H1 (cell line): ENCODE measurements around the gene MAP3K14. TPM values are rescaled to one million over a fixed set of nuclear protein-coding genes. Genes with fewer than 3 reads are reported as not detected.

ENCODE experiments used
- CTCF ChIA-PET: fragments of 300-600 bp; sonication (Branson Sonifier 250); formaldehyde crosslinking; loops from one replicate; lab custom pipeline; 2021; ENCODE audit not compliant: partially characterized antibody; lab: Charles Lee
- POLR2A ChIA-PET: fragments of 300-600 bp; sonication (Branson Sonifier 250); formaldehyde crosslinking; loops from one replicate; lab custom pipeline; 2021; ENCODE audit warnings: inconsistent platforms; ENCODE audit not compliant: partially characterized antibody; lab: Charles Lee
- DNase-seq, 2 experiments: peaks; one replicate each; pipeline versions ENCODE4 v3.0.0 to v3.0.0-alpha.2; 2010 to 2022; ENCODE audit warnings: low spot score in 2 of 2, low read depth in 1 of 2, mixed read lengths in 1 of 2
- FAIRE-seq: peaks from 2 replicates; lab custom pipeline; 2011; peaks lifted over from hg19 to GRCh38; lab: Jason Lieb, UNC
- H2AFZ ChIP-seq: 2 replicates; pipeline ENCODE4 v1.8.1; 2012; ENCODE audit warnings: low read length, inconsistent platforms
- H2AK5ac ChIP-seq: 2 replicates; pipeline ENCODE4 v1.6.1; 2013; ENCODE audit warnings: low read depth, low read length
- H2BK120ac ChIP-seq: replicated peaks from 2 replicates; pipeline ENCODE3; 2013; ENCODE audit warnings: low read depth, low read length, inconsistent platforms
- H2BK12ac ChIP-seq: 2 replicates; pipeline ENCODE4 v1.6.1; 2013; ENCODE audit warnings: low read depth, low read length
- H2BK15ac ChIP-seq: 2 replicates; pipeline ENCODE4 v1.6.1; 2013; ENCODE audit warnings: low read length
- H2BK20ac ChIP-seq: 2 replicates; pipeline ENCODE4 v1.6.1; 2013; ENCODE audit warnings: low read length
- H2BK5ac ChIP-seq: 2 replicates; pipeline ENCODE4 v1.6.1; 2013; ENCODE audit warnings: low read depth, low read length
- H3K14ac ChIP-seq: 2 replicates; pipeline ENCODE4 v1.6.1; 2013; ENCODE audit warnings: inconsistent platforms; ENCODE audit not compliant: insufficient read length
- H3K18ac ChIP-seq: 2 replicates; pipeline ENCODE4 v1.6.1; 2013; ENCODE audit warnings: low read length; ENCODE audit errors: extremely low read depth
- H3K23ac ChIP-seq: 2 replicates; pipeline ENCODE4 v1.6.1; 2013; ENCODE audit warnings: inconsistent platforms; ENCODE audit not compliant: insufficient read length
- H3K23me2 ChIP-seq: 2 replicates; pipeline ENCODE4 v1.6.1; 2013; ENCODE audit warnings: low read depth, low read length
- H3K27ac ChIP-seq: 2 replicates; pipeline ENCODE4 v1.6.1; 2011; ENCODE audit warnings: low read depth, low read length, inconsistent platforms
- H3K27me3 ChIP-seq, 4 experiments: replicated peaks in 1 of 4; 1 replicate in 1 of 4; 2 replicates in 3 of 4; pipeline versions ENCODE4 v1.6.1 to v1.8.1; 2011 to 2013; ENCODE audit warnings: low read length in 3 of 4, mild to moderate bottlenecking in 3 of 4, inconsistent platforms in 2 of 4, mixed read lengths in 2 of 4, moderate library complexity in 1 of 4; ENCODE audit not compliant: control insufficient read depth in 3 of 4, insufficient read depth in 3 of 4; ENCODE audit errors: extremely low read depth in 1 of 4
- H3K36me3 ChIP-seq, 4 experiments: 2 replicates each; pipeline versions ENCODE4 v1.6.1 to v1.8.1; 2011 to 2013; ENCODE audit warnings: mild to moderate bottlenecking in 4 of 4, low read length in 3 of 4, moderate library complexity in 2 of 4, control low read depth in 1 of 4, inconsistent platforms in 1 of 4; ENCODE audit not compliant: insufficient read depth in 4 of 4, control insufficient read depth in 2 of 4
- H3K4ac ChIP-seq: replicated peaks from 2 replicates; pipeline ENCODE3; 2013; ENCODE audit warnings: low read length, low read depth, mixed read lengths, inconsistent platforms; ENCODE audit not compliant: insufficient read length
- H3K4me1 ChIP-seq, 4 experiments: replicated peaks in 1 of 4; 1 replicate in 1 of 4; 2 replicates in 3 of 4; pipeline versions ENCODE4 v1.6.1 to v1.8.1; 2011 to 2013; ENCODE audit warnings: low read length in 3 of 4, inconsistent platforms in 2 of 4, mixed read lengths in 1 of 4; ENCODE audit not compliant: insufficient read depth in 4 of 4, control insufficient read depth in 3 of 4
- H3K4me2 ChIP-seq, 2 experiments: 2 replicates each; pipeline versions ENCODE4 v1.6.1 to v1.8.1; 2011 to 2013; ENCODE audit warnings: low read depth in 2 of 2, low read length in 2 of 2, control low read depth in 1 of 2, inconsistent platforms in 1 of 2, mild to moderate bottlenecking in 1 of 2; ENCODE audit not compliant: insufficient read depth in 1 of 2
- H3K4me3 ChIP-seq, 4 experiments: fragments of 200-600, 300-600 bp in 1 of 4; sonication (generic), shearing (Covaris generic), sonication (Bioruptor Twin) in 1 of 4; 2 replicates each; pipeline versions ENCODE4 v1.5.1 to v1.8.1; 2011 to 2016; ENCODE audit warnings: low read length in 4 of 4, low read depth in 3 of 4, control low read depth in 2 of 4, inconsistent platforms in 2 of 4, mild to moderate bottlenecking in 2 of 4, mixed read lengths in 1 of 4, moderate library complexity in 1 of 4; ENCODE audit not compliant: insufficient read depth in 2 of 4; ENCODE audit errors: extremely low read depth in 1 of 4
- H3K56ac ChIP-seq: replicated peaks from 2 replicates; pipeline ENCODE3; 2013; ENCODE audit warnings: low read depth, mild to moderate bottlenecking, mixed read lengths, low read length, inconsistent platforms; ENCODE audit not compliant: insufficient read length
- H3K79me1 ChIP-seq: 2 replicates; pipeline ENCODE4 v1.6.1; 2013; ENCODE audit warnings: low read depth, low read length, control low read depth
- H3K79me2 ChIP-seq, 2 experiments: 2 replicates each; pipeline versions ENCODE4 v1.6.1 to v1.8.1; 2012 to 2013; ENCODE audit warnings: low read length in 2 of 2, mild to moderate bottlenecking in 2 of 2, inconsistent platforms in 1 of 2; ENCODE audit not compliant: insufficient read depth in 2 of 2, control insufficient read depth in 1 of 2
- H3K9ac ChIP-seq, 4 experiments: replicated peaks in 1 of 4; 1 replicate in 1 of 4; 2 replicates in 3 of 4; pipeline versions ENCODE4 v1.6.1 to v1.8.1; 2011 to 2013; ENCODE audit warnings: low read depth in 3 of 4, low read length in 3 of 4, control low read depth in 2 of 4, mild to moderate bottlenecking in 2 of 4, moderate library complexity in 2 of 4, inconsistent platforms in 1 of 4; ENCODE audit errors: extremely low read depth in 1 of 4
- H3K9me3 ChIP-seq, 2 experiments: 2 replicates each; pipeline versions ENCODE4 v1.6.1 to v1.8.1; 2012 to 2013; ENCODE audit warnings: mild to moderate bottlenecking in 2 of 2, moderate library complexity in 2 of 2, control low read depth in 1 of 2, inconsistent platforms in 1 of 2, low read depth in 1 of 2, low read length in 1 of 2, mixed read lengths in 1 of 2; ENCODE audit not compliant: insufficient read depth in 2 of 2
- H4K20me1 ChIP-seq, 2 experiments: replicated peaks in 1 of 2; 2 replicates each; pipeline versions ENCODE3 to v1.8.1; 2011 to 2013; ENCODE audit warnings: inconsistent platforms in 2 of 2, low read length in 2 of 2, mild to moderate bottlenecking in 1 of 2; ENCODE audit not compliant: insufficient read depth in 2 of 2, control insufficient read depth in 1 of 2
- H4K5ac ChIP-seq: 2 replicates; pipeline ENCODE4 v1.6.1; 2013; ENCODE audit warnings: low read length, low read depth, mixed read lengths, inconsistent platforms; ENCODE audit not compliant: insufficient read length
- H4K8ac ChIP-seq: 2 replicates; pipeline ENCODE4 v1.8.0; 2013; ENCODE audit warnings: mild to moderate bottlenecking, moderate library complexity, low read length, inconsistent platforms; ENCODE audit not compliant: insufficient read depth; ENCODE audit errors: extremely low read depth
- H4K91ac ChIP-seq: replicated peaks from 2 replicates; pipeline ENCODE3; 2013; ENCODE audit warnings: low read length, mixed read lengths, inconsistent platforms; ENCODE audit not compliant: insufficient read length
- BACH1 ChIP-seq: IDR thresholded peaks from 2 replicates; pipeline ENCODE4 v1.6.1; 2012; ENCODE audit warnings: low read length, improper control_type of control experiment
- BRCA1 ChIP-seq: IDR thresholded peaks from 2 replicates; pipeline ENCODE4 v1.6.1; 2012; ENCODE audit warnings: low read depth, low read length, improper control_type of control experiment
- CBX8 ChIP-seq: fragments of 300-800, 300-1000 bp; sonication (generic); IDR thresholded peaks from 2 replicates; pipeline ENCODE4 v1.7.1; 2016; ENCODE audit warnings: low read depth, low read length, borderline replicate concordance
- EZH2 ChIP-seq: fragments of 200-600 bp; sonication (generic); IDR thresholded peaks from 2 replicates; pipeline ENCODE4 v1.7.1; 2012; ENCODE audit warnings: low read depth, mild to moderate bottlenecking, moderate library complexity, low read length, inconsistent platforms; ENCODE audit not compliant: severe bottlenecking
- FOSL1 ChIP-seq: IDR thresholded peaks from 2 replicates; pipeline ENCODE4 v1.6.1; 2011; ENCODE audit warnings: mild to moderate bottlenecking, low read depth, low read length, moderate library complexity; ENCODE audit not compliant: insufficient read depth
- NANOG ChIP-seq: IDR thresholded peaks from 2 replicates; pipeline ENCODE4 v1.6.1; 2011; ENCODE audit warnings: low read length, low read depth, mild to moderate bottlenecking, inconsistent platforms; ENCODE audit not compliant: insufficient read depth, poor library complexity, severe bottlenecking
- NRF1 ChIP-seq: IDR thresholded peaks from 2 replicates; pipeline ENCODE4 v1.6.1; 2011; ENCODE audit warnings: mild to moderate bottlenecking, low read depth, low read length, improper control_type of control experiment
- RNF2 ChIP-seq: fragments of 200-900, 300-1000 bp; sonication (generic); IDR thresholded peaks from 2 replicates; pipeline ENCODE4 v1.7.1; 2016; ENCODE audit warnings: borderline replicate concordance, low read depth, mild to moderate bottlenecking, antibody characterized with exemption, low read length; ENCODE audit not compliant: poor library complexity, severe bottlenecking; ENCODE audit errors: missing control alignments
- SRF ChIP-seq: IDR thresholded peaks from 2 replicates; pipeline ENCODE4 v1.6.1; 2011; ENCODE audit warnings: mild to moderate bottlenecking, low read depth, low read length, moderate library complexity
- TAF1 ChIP-seq: IDR thresholded peaks from 2 replicates; pipeline ENCODE4 v1.6.1; 2011; ENCODE audit warnings: mild to moderate bottlenecking, low read depth, low read length
- TAF7 ChIP-seq: optimal IDR thresholded peaks from 2 replicates; pipeline ENCODE3; 2011; ENCODE audit warnings: low read depth, mild to moderate bottlenecking, inconsistent platforms, low read length, moderate library complexity, borderline replicate concordance
- ZNF274 ChIP-seq: IDR thresholded peaks from 2 replicates; pipeline ENCODE4 v1.7.0; 2012; ENCODE audit warnings: low read length, borderline replicate concordance; ENCODE audit errors: extremely low read depth
- WGBS, 2 experiments: shearing (Covaris generic) in 1 of 2; methylation state at CpG; one replicate each; pipeline versions ENCODE4 v1.1.6 to v1.1.7; 2013 to 2015; ENCODE audit warnings: low lambda C conversion rate in 2 of 2, mixed read lengths in 2 of 2, inconsistent platforms in 1 of 2, low coverage in 1 of 2, missing lambda C conversion rate in 1 of 2; ENCODE audit not compliant: insufficient replicate concordance in 2 of 2, insufficient coverage in 1 of 2, insufficient read length in 1 of 2; ENCODE audit errors: extremely low coverage in 1 of 2, missing lambda C conversion rate in 1 of 2; 5-methylcytosine and 5-hydroxymethylcytosine counted together
- polyA plus RNA-seq, 7 experiments: library from polyadenylated mRNA; depleted of rRNA in 3 of 7; stranded (reverse) in 5 of 7; unstranded in 2 of 7; fragments of >200 nt in 5 of 7; fragments of 200-250 nt in 2 of 7; gene quantifications; 1 replicate in 5 of 7; 2 replicates in 1 of 7; 4 replicates in 1 of 7; pipeline versions ENCODE4 v1.2.1 to v1.2.3, GENCODE V29; 2011 to 2013; ENCODE audit warnings: missing spikeins in 2 of 7, mixed read lengths in 2 of 7
- total RNA-seq: library from RNA; stranded (reverse); fragmentation: NEBNext Ultra II Directional; extraction: Animal tissue kit (Norgen Biotek cat#: 25700); gene quantifications from 2 replicates; pipeline ENCODE4 v1.2.1, GENCODE V29; 2021
- TF ChIP-seq, protein P1 (sequence below): IDR thresholded peaks from 2 replicates; pipeline ENCODE4 v1.6.1; 2011; ENCODE audit warnings: low read depth, mild to moderate bottlenecking, low read length; ENCODE audit not compliant: insufficient read depth

MAP3K14 gene
- total and polyA plus RNA-seq, 2 of the 8 experiments (the other 6 are each of a cell fraction or from before 2014, with no cell fraction given), result 5.2 to 6.1 TPM

DNA sequence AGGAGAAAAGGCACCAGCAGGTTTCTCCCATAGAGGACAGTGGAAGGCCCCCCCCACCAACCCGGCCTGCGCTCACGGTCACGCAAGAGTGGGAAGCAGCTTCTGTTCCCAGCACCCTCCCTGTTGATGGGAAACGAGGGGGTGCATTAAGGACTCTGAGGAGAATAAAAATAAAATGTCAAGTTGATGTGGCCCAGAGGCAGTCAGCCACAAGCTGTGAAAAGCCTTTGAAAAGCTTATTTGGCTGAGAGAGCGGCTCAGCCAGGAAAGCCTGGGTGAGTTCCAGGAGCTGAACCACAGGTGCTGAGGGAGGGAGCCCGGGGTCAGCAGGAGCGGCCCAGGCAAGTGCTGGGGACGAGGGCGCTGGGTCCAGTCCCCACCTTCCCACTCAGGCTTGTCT, 28.0 kb downstream of the MAP3K14 start:
- peaks cover 7% of the 10 kb centered on the region for H3K79me1 ChIP-seq
- ChIA-PET POLR2A (interaction anchor here (1.2 kb wide), 2 partner anchors 24 to 128 kb away, joined by 3 to 4 read pairs; partner anchors contain the start of gene HEXIM2), CTCF (interaction anchor here (0.6 to 29.1 kb wide), 4 partner anchors 15 to 101 kb away, joined by 3 to 579 read pairs (median 50); no protein-coding TSS in a partner anchor)
- H2BK15ac ChIP-seq, result no peak overlapping the region
- DNase-seq (no peak), FAIRE-seq (no peak)
- no peak overlapping the region for H4K91ac ChIP-seq
- H3K56ac ChIP-seq, result no peak overlapping the region
- H3K27ac ChIP-seq, result no peak overlapping the region
- H3K14ac ChIP-seq, result no peak overlapping the region
- no peak overlapping the region for H2BK120ac ChIP-seq
- H2AK5ac ChIP-seq, result no peak overlapping the region
- no peak overlapping the region for H3K4ac ChIP-seq
- H2BK5ac ChIP-seq, result no peak overlapping the region
- H3K4me2 ChIP-seq, result no peak overlapping the region
- H3K9ac ChIP-seq, result no peak overlapping the region
- H4K8ac ChIP-seq, result no peak overlapping the region
- 92% methylated on average over 10 of the region's 10 CpGs; no CpG with 5 or more reads in 1 of the 2 experiments for WGBS, 2 experiments
- no peaks in the 10 kb centered on the region for H3K23me2 ChIP-seq
- peaks cover 3 to 4% of the 10 kb centered on the region in 2 experiments for H4K20me1 ChIP-seq
- peaks cover 0 to 7% (median 5%) of the 10 kb centered on the region in 4 experiments; a peak in 2 of 8 replicates for H3K36me3 ChIP-seq
- no peak overlapping the region for H4K5ac ChIP-seq
- H2BK20ac ChIP-seq, result no peak overlapping the region
- peaks cover 0 to 5% (median 0%) of the 10 kb centered on the region in 4 experiments; a peak in 1 of 7 replicates for H3K4me1 ChIP-seq
- H3K27me3 ChIP-seq, result no peaks in the 10 kb centered on the region
- no peak overlapping the region for H3K18ac ChIP-seq
- H3K23ac ChIP-seq, result no peak overlapping the region
- H3K79me2 ChIP-seq, result no peaks in the 10 kb centered on the region
- H3K9me3 ChIP-seq, result no peaks in the 10 kb centered on the region
- no peak overlapping the region for H3K4me3 ChIP-seq
- H2AFZ ChIP-seq, result no peak overlapping the region
- no peak overlapping the region for H2BK12ac ChIP-seq
- TF ChIP-seq TAF7, result no peak
- TF ChIP-seq NANOG, result no peak
- TF ChIP-seq SRF, result no peak
- no peak for TF ChIP-seq BRCA1
- TF ChIP-seq BACH1, result no peak
- TF ChIP-seq, protein P1, sequence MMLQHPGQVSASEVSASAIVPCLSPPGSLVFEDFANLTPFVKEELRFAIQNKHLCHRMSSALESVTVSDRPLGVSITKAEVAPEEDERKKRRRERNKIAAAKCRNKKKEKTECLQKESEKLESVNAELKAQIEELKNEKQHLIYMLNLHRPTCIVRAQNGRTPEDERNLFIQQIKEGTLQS, result no peak
- no peak for TF ChIP-seq TAF1
- no peak for TF ChIP-seq EZH2
- no peak for TF ChIP-seq FOSL1
- no peak for TF ChIP-seq RNF2
- no peak for TF ChIP-seq CBX8
- no peak for TF ChIP-seq NRF1
- TF ChIP-seq ZNF274, result no peak
